HUDEP-2 (cell line): Measurements from ENCODE around the gene RELCH.

Source experiments
- DNase-seq, 76 experiments: peaks; one replicate each; lab custom pipeline; 2025; ENCODE audit not compliant: unreplicated experiment in 76 of 76; lab: John Stamatoyannopoulos, UW

RELCH gene

DNA sequence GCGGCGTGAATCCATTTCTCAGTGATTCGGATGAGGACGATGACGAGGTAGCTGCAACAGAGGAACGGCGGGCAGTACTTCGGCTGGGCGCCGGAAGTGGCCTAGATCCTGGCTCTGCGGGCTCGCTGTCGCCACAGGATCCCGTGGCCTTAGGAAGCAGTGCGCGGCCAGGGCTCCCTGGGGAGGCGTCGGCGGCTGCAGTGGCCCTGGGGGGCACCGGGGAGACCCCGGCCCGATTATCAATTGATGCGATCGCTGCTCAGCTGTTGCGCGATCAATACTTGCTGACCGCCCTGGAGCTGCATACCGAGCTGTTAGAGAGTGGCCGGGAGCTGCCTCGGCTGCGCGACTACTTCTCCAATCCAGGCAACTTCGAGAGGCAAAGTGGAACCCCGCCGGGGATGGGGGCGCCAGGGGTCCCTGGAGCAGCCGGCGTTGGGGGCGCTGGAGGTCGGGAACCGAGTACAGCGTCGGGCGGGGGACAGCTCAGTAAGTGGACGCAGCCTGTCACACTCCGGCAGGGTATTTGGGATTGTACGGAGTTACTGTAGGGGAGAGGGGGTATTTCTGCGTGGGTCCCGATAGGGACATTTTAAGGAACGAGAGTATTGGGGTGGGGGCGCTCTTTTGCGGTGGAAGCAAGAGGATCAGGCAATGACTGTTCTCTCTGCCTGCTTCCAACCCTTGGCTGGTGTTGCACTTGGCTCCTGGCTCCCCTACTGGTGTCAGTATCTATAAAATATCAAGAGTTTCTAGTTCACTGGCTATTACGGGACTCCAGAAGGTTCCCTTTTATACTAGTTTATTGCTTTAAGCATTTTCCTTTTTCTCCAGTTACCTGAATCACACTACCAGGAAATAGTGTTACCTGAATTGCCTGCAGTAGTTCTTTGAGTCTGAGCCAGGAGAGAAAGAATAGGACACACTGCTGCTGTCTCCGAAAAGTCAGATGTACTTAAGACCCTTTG, 772 bp downstream of the RELCH start:
- DNase-seq, result peak in 39 of 76 experiments; percentile 5 to 53 (median 26)

DNA sequence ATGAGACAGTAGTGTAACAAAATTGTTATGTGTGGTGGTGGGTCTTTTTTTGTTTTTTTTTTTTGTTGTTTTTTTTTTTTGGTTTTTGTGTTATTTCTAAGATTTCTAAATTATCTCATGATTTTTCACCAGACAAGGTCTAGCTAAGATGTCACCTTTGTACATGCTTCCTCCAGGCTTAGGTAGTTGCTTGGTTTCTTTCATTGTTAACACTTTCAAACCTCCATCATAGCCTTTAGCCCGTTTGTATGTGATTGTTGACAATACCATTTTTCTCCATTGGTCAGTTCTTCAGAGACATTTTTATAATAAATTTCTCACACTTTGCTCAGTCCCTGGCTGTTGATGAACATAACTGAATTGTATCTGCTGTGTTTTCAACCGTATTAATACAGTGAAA, 2.2 kb downstream of the RELCH start:
- no peak for DNase-seq

- DNase-seq, result no peak
Observed at GRCh38 chr18:62196079-62196478, 9.0 kb downstream of the RELCH start.

- DNase-seq, result no peak
Observed at GRCh38 chr18:62196980-62197379, 9.9 kb downstream of the RELCH start.

GRCh38 chr18:62198259-62198658, 11.2 kb downstream of the RELCH start:
- DNase-seq, result no peak

GRCh38 chr18:62199629-62200028, 12.6 kb downstream of the RELCH start:
- no peak for DNase-seq

GRCh38 chr18:62200121-62200914, 13.3 kb downstream of the RELCH start:
- no peak for DNase-seq

- no peak for DNase-seq
Observed at GRCh38 chr18:62201870-62202269, 14.8 kb downstream of the RELCH start.

DNA sequence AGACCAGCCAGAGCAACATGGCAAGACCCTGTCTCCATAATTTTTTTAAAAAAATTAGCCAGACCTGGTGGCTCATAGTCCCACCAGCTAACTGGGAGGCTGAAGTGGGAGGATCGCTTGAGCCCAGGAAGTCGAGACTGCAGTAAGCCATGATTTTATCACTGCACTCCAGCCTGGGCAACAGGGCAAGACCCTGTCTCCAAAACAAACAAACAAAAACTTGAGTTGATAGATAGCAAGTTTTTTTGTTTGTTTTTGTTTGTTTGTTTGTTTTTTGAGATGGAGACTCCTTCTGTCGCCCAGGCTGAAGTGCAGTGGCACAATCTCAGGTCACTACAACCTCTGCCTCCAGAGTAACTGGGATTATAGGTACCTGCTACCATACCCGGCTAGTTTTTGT, 18.8 kb downstream of the RELCH start:
- no peak for DNase-seq

DNA sequence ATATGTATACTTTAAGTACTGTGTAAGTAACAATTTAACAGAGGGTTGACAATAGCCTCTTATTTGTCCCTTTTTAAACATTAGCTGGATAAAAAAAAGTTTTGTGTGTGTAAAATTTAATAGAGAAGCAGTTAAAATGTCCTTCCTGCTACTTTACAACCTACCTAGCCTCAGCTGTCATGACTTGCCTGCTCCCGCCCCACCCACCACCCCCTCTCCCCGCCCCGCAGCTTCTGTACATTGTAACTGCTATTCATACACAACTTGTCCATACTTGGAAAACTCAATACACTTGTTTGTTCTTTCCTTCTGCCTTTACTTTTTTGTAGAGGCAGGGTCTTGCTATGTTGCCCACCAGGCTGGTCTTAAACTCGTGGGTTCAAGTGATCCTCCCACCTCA, 19.5 kb downstream of the RELCH start:
- DNase-seq, result no peak

DNA sequence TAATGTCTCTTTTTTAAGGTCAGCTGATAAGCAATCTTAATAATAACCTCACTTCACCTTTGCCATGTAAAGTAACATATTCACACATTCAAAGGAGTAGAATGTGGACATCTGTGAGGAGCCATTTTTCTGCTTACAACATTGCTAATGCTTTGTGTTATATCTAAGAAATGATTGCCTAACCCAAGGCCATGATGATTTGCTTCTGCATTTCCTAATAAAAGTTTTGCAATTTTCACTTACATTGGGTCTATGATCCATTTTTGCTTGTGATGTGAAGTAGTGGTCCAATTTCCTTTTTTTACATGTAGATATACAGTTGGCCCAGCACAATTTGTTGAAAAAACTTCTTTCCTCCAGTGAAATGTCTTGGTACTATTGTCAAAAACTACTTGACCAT, 22.0 kb downstream of the RELCH start:
- no peak for DNase-seq

- no peak for DNase-seq
Observed at GRCh38 chr18:62210138-62210537, 23.1 kb downstream of the RELCH start.

DNA sequence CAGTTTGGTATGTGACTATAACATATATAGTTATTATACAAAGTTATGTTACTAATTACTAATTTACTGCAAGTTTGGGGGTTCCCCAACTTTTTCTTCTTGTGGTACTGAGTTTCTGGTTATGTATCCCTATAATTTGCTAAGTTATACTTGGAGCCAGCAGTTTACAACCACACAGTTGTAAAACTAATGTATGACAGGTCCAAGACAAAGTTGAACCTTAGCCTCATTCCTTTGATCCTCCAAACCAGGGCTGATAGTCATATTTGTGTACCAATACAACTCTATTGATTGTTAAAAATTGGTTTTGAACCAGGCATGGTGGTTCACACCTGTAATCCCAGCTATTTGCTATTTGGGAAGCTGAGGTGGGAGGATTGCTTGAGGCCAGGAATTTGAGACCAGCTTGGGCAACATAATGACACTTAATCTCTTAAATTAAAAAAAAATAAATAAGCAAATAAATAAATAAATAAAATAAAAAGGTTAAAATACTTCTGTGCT, 24.3 kb downstream of the RELCH start:
- no peak for DNase-seq

- DNase-seq, result no peak
Observed at GRCh38 chr18:62214790-62215189, 27.7 kb downstream of the RELCH start.

DNA sequence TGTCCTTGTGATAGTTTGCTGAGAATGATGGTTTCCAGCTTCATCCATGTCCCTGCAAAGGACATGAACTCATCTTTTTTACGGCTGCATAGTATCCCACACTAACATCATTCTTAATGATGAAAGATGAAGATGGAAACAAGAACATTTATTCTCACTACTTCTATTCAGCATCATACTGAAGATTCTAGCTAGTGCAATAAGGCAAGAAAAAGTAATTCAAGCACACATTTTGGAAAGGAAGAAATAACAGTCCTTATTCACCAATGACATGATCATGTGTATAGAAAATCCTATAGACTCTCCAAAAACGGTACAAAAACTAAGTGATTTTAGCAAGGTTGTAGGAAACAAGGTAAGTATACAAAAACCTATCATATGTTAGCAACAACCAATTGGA, 37.2 kb downstream of the RELCH start:
- DNase-seq, result no peak

- no peak for DNase-seq
Observed at GRCh38 chr18:62226047-62226446, 39.0 kb downstream of the RELCH start.

GRCh38 chr18:62236252-62236651, 49.2 kb downstream of the RELCH start:
- no peak for DNase-seq

GRCh38 chr18:62239475-62239874, 52.4 kb downstream of the RELCH start:
- DNase-seq, result no peak

DNA sequence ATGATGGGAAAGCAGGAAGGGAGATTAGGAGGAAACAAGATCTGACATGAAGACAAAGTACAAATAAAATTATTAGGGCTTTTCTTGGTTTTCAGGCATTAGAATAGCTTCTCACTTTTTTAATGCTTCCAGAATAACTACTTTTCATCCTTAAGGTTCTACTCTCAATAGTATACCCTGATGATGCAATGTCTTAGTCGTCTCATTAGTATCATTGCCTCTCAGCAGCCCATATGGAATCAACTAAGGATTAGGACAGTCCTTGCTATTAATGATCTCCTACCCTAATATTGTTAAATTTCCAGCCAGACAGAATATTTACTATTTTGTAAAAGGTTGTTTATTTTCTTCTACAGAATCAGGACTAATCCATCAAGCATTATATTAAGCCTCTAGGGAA, 55.9 kb downstream of the RELCH start:
- DNase-seq, result no peak

DNA sequence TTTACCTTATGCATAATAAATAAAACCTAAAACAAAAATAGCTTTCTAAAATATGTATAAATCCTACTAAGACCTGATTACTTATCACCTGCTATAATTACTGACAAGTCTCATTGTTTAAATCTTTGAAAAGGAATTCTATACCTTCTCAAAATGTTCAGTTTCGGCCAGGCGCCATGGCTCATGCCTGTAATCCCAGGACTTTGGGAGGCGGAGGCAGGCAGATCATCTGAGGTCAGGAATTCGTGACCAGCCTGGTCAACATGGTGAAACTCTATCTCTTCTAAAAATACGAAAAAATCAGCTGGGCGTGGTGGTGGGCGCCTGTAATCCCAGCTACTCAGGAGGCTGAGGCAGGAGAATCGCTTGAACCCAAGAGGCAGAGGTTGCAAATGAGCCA, 58.1 kb downstream of the RELCH start:
- DNase-seq, result no peak

DNA sequence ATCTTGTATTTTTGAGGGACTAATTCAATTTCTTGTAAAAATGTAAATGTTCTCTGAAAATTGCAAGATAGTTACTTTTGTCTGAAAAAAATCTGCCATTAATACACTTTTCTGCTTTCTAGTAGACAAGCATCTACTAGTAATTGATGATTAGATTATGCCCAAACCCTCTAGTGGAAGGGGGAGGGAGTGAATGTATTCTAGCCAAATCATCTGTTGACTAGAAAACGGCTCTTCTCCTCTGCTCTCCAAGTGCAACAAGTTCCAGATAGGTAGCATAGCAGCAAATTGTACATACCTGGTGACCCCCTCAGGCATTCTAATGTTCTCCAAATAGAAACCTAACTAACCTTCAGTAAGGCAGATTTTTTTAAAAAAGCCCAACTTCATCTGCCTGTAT, 58.6 kb downstream of the RELCH start:
- peak in 2 of 76 experiments; percentile 6 to 10 for DNase-seq

GRCh38 chr18:62248313-62248712, 61.3 kb downstream of the RELCH start:
- no peak for DNase-seq
